Measurements from ENCODE around the gene LIPG.

DNA sequence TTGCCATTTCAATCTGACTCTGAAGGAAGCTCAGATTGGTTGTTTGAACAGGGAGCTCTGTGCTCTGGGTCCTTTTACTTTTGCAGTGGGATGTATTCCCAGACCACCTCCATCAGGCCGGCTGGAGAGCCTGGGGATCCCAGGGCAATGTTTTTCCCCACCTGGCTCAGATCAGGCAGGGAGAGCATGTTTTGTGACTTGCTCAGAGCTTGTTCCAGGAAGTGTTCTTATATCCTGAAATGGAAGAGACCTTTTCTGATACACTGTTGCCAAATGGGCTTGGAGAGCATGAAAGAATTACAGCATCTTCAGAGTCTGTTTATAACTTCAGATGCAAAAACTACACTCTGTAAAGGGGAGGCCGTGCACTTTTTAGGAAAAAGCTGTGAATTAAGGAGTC is 56.0 kb downstream of the LIPG start:
- TF ChIP-seq, protein P1, sequence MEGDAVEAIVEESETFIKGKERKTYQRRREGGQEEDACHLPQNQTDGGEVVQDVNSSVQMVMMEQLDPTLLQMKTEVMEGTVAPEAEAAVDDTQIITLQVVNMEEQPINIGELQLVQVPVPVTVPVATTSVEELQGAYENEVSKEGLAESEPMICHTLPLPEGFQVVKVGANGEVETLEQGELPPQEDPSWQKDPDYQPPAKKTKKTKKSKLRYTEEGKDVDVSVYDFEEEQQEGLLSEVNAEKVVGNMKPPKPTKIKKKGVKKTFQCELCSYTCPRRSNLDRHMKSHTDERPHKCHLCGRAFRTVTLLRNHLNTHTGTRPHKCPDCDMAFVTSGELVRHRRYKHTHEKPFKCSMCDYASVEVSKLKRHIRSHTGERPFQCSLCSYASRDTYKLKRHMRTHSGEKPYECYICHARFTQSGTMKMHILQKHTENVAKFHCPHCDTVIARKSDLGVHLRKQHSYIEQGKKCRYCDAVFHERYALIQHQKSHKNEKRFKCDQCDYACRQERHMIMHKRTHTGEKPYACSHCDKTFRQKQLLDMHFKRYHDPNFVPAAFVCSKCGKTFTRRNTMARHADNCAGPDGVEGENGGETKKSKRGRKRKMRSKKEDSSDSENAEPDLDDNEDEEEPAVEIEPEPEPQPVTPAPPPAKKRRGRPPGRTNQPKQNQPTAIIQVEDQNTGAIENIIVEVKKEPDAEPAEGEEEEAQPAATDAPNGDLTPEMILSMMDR (IDR thresholded peaks at IDR 0.05; ENCODE audit: insufficient read depth, low read length, poor library complexity, severe bottlenecking) = no peak
- TF ChIP-seq EZH2phosphoT487 (conservative IDR thresholded peaks at IDR 0.05; ENCODE audit: low read length) = no peak
